Osteoblast (primary cell): ENCODE results near the gene MLH3. TPM values are rescaled to one million over a fixed set of nuclear protein-coding genes. Genes with fewer than 3 reads are reported as not detected.
A peak's percentile ranks its signal among the peaks of the same experiment; 100 is the strongest.

Source experiments
- DNase-seq: peaks from one replicate; pipeline ENCODE4 v3.0.0; 2011; ENCODE audit warnings: low spot score, mixed read lengths; ENCODE audit not compliant: insufficient read length; ENCODE audit errors: missing footprints
- H2AFZ ChIP-seq: 2 replicates; pipeline ENCODE4 v1.6.0; 2011; ENCODE audit warnings: mild to moderate bottlenecking, low read length
- H3K27ac ChIP-seq: 2 replicates; pipeline ENCODE4 v1.5.1; 2011; ENCODE audit warnings: mild to moderate bottlenecking, low read depth, low read length, moderate library complexity
- H3K27me3 ChIP-seq: 2 replicates; pipeline ENCODE4 v1.6.0; 2012; ENCODE audit warnings: mild to moderate bottlenecking, control low read depth, inconsistent platforms, low read length, moderate library complexity; ENCODE audit not compliant: insufficient read depth
- H3K36me3 ChIP-seq: 2 replicates; pipeline ENCODE4 v1.5.1; 2011; ENCODE audit warnings: mild to moderate bottlenecking, low read length, control low read depth, moderate library complexity; ENCODE audit not compliant: insufficient read depth
- H3K4me1 ChIP-seq: 2 replicates; pipeline ENCODE4 v1.5.1; 2011; ENCODE audit warnings: mild to moderate bottlenecking, low read length, control low read depth, moderate library complexity; ENCODE audit not compliant: insufficient read depth
- H3K4me2 ChIP-seq: 2 replicates; pipeline ENCODE4 v1.6.0; 2011; ENCODE audit warnings: mild to moderate bottlenecking, low read length; ENCODE audit not compliant: insufficient read depth
- H3K4me3 ChIP-seq: fragments of 200-600 bp; sonication (generic); 3 replicates; pipeline ENCODE4 v1.5.1; 2012; ENCODE audit warnings: mild to moderate bottlenecking, low read length, inconsistent platforms; ENCODE audit not compliant: insufficient read depth
- H3K79me2 ChIP-seq: 2 replicates; pipeline ENCODE4 v1.6.0; 2012; ENCODE audit warnings: mild to moderate bottlenecking, low read length, control low read depth, inconsistent platforms; ENCODE audit not compliant: insufficient read depth
- H3K9me3 ChIP-seq: 2 replicates; pipeline ENCODE4 v1.5.1; 2011; ENCODE audit warnings: low read depth, low read length, control low read depth
- H4K20me1 ChIP-seq: 2 replicates; pipeline ENCODE4 v1.6.0; 2012; ENCODE audit warnings: mild to moderate bottlenecking, low read length, control low read depth; ENCODE audit not compliant: insufficient read depth
- total RNA-seq: library from RNA; depleted of rRNA; stranded (reverse); fragments of >200 nt; gene quantifications from 2 replicates; pipeline ENCODE4 v1.2.3, GENCODE V29; 2012
- TF ChIP-seq, protein P1 (sequence below): IDR thresholded peaks from 2 replicates; pipeline ENCODE4 v1.5.1; 2011; ENCODE audit warnings: mild to moderate bottlenecking, low read depth, low read length, moderate library complexity; ENCODE audit errors: extremely low read depth

Gene MLH3
- total RNA-seq, 1 donor = 40.5 TPM

DNA sequence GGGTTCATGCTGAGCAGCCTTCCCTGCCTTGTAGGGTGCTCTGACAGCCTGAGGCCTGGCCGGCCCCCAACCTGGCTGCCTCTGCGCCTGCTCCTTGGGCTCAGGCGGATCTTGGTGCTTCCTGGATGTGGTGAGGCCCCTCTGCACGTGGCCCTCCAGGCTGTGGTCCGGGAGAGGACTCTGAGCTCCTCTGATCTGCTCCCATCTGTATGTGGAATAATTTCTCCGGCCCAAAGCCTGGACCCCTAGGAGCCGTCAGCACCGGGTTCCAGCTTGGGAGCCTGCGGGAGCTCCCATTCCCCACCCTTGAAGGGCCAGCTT, 69.8 kb downstream of the MLH3 start:
- Histone ChIP-seq H4K20me1 (no peaks in the 10 kb centered on the region), H3K4me1 (peaks cover 51% of the 10 kb centered on the region), H2AFZ (peak overlapping the region; percentile 88), H3K36me3 (no peaks in the 10 kb centered on the region), H3K27ac (peak overlapping the region; percentile 65), H3K27me3 (no peaks in the 10 kb centered on the region), H3K4me3 (peak overlapping the region; percentile 12), H3K79me2 (no peaks in the 10 kb centered on the region), H3K9me3 (no peaks in the 10 kb centered on the region), H3K4me2 (peak overlapping the region; percentile 60)
- DNase-seq = no peak
- TF ChIP-seq, protein P1, sequence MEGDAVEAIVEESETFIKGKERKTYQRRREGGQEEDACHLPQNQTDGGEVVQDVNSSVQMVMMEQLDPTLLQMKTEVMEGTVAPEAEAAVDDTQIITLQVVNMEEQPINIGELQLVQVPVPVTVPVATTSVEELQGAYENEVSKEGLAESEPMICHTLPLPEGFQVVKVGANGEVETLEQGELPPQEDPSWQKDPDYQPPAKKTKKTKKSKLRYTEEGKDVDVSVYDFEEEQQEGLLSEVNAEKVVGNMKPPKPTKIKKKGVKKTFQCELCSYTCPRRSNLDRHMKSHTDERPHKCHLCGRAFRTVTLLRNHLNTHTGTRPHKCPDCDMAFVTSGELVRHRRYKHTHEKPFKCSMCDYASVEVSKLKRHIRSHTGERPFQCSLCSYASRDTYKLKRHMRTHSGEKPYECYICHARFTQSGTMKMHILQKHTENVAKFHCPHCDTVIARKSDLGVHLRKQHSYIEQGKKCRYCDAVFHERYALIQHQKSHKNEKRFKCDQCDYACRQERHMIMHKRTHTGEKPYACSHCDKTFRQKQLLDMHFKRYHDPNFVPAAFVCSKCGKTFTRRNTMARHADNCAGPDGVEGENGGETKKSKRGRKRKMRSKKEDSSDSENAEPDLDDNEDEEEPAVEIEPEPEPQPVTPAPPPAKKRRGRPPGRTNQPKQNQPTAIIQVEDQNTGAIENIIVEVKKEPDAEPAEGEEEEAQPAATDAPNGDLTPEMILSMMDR = no peak

DNA sequence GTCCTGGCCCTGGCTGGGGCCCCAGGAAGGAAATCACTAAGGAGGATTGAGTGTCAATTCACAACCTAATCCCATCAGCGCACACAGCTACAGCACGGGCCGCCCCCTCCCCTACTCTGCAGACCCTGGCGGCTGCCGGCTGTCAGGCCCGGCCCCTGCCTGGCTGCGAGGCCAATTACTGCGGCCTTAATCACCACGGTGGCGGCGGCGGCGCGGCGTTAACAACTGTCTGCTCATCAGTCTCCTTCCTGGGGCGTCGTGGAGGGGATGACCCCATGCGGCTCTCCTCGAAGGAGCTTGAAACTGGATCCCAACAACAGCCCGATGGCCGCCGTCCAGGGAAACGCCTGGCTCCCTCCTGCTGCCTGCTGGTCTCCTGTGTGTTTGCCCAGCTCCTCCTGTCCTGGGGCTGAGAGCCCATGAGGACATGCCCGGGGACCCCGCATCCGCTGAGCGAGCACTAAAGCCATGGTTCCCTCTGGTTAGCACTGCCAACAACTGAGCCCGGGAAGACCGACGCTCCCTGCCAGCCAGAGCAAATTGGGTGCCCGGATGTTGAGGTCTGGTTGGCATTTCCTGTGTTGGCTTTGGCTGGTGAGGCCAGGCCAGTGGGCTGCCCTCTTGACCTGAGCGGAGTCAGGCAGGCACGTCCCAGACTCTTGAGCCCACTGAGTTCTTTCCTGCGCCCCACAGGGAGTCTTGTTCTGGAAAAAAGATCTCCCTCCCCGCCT, 70.4 kb downstream of the MLH3 start:
- TF ChIP-seq, protein P1 = no peak
- H3K36me3 ChIP-seq = no peaks in the 10 kb centered on the region
- H2AFZ ChIP-seq = peak overlapping the region; percentile 88
- H3K4me2 ChIP-seq = peak overlapping the region; percentile 60
- H3K79me2 ChIP-seq = no peaks in the 10 kb centered on the region
- H3K27ac ChIP-seq = peak overlapping the region; percentile 65
- no peaks in the 10 kb centered on the region for H3K9me3 ChIP-seq
- no peaks in the 10 kb centered on the region for H3K27me3 ChIP-seq
- H3K4me1 ChIP-seq = peaks cover 51% of the 10 kb centered on the region
- peak; percentile 95 for DNase-seq
- peak overlapping the region; percentile 12 for H3K4me3 ChIP-seq
- no peaks in the 10 kb centered on the region for H4K20me1 ChIP-seq

DNA sequence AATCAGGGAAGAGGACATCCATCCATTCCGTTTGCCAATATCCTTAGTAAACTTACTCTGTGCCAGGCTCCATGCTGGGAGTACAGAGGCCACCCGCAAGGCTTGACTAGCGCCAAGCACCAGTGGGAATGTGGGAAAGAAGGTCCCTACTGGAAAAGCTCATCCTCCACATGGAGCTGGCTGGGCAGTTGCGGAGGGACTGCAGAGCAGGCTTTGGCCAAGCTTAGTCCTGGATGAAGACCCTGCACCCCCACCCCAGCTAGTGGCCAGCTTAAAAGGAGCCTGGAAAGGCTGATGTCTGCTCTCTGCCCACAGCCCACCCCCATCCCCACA, 70.9 kb downstream of the MLH3 start:
- H3K9me3 ChIP-seq = no peaks in the 10 kb centered on the region
- no peaks in the 10 kb centered on the region for H3K27me3 ChIP-seq
- H3K4me3 ChIP-seq = no peak overlapping the region
- H3K4me2 ChIP-seq = no peak overlapping the region
- H3K4me1 ChIP-seq = peaks cover 49% of the 10 kb centered on the region
- no peaks in the 10 kb centered on the region for H4K20me1 ChIP-seq
- no peak overlapping the region for H2AFZ ChIP-seq
- H3K36me3 ChIP-seq = no peaks in the 10 kb centered on the region
- no peak overlapping the region for H3K27ac ChIP-seq
- TF ChIP-seq, protein P1 = no peak
- H3K79me2 ChIP-seq = no peaks in the 10 kb centered on the region
- DNase-seq = no peak

DNA sequence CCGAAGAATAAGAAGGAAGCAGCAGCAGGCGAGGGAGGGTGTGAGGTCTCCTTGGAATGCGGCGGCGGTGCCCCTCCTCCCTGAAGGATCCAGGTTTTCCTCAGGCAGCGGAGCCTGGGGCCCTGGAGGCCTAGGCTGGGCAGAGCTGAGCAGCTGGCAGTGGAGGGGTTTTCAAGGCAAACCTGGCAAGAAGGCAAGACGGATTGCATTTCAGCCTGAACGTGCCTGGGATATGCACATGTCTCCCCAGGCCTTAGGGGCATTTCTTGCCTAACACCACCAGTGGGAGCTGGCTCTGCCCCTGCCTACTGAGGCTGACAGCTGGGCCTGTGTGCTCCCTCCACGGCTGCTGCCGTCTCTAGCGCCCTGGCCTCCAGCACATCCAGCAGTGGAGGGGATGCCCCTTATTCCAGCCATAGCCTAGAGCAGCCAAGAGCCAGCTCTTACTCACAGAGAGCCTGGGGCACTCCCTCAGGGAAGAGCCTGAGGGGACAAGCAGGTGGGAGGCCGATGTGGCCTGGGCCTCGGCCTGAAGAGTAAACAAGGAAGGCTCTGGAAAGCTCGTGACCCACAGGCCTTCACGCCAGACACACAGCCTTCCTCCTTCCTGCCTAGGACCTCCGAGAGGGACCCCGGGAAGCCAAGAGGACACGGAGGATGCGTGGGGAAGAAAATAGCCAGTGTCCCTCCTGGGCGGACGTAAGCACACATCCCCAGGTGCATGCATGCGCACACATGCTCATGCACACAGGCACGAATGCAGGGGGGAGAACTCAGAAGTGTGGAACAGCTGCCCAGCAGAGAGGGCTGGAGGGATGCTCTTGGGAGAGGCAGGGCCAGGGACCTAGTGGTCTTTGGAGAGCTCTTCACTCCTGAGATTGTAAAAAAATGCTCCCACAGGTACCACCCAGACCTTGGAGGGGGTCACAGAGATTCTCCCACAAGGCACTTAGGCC, 71.5 kb downstream of the MLH3 start:
- H3K4me1 ChIP-seq = peaks cover 44% of the 10 kb centered on the region
- H3K36me3 ChIP-seq = no peaks in the 10 kb centered on the region
- H2AFZ ChIP-seq = peak overlapping the region; percentile 78
- H3K27ac ChIP-seq = no peak overlapping the region
- no peaks in the 10 kb centered on the region for H3K27me3 ChIP-seq
- H3K4me3 ChIP-seq = no peak overlapping the region
- TF ChIP-seq, protein P1 = peak; percentile 28
- no peaks in the 10 kb centered on the region for H4K20me1 ChIP-seq
- DNase-seq = no peak
- H3K9me3 ChIP-seq = no peaks in the 10 kb centered on the region
- H3K4me2 ChIP-seq = no peak overlapping the region
- no peaks in the 10 kb centered on the region for H3K79me2 ChIP-seq
